Mononuclear cell (primary cell): Measurements from ENCODE around the gene DPP10. TPM values are rescaled to one million over a fixed set of nuclear protein-coding genes. Genes with fewer than 3 reads are reported as not detected.
"Not testable (repeated sequence)": the region's sequence is repeated elsewhere in the genome, so short reads cannot be mapped to it uniquely, and the experiment has no call there.

Experiments
- H3K27me3 ChIP-seq: 2 replicates; pipeline ENCODE4 v1.6.0; 2011; ENCODE audit warnings: low read length, control low read depth; ENCODE audit not compliant: insufficient read depth
- H3K4me1 ChIP-seq: 2 replicates; pipeline ENCODE4 v1.5.1; 2011; ENCODE audit warnings: mild to moderate bottlenecking, low read length, control low read depth; ENCODE audit not compliant: insufficient read depth
- H3K4me3 ChIP-seq: 2 replicates; pipeline ENCODE4 v1.5.1; 2011; ENCODE audit warnings: mild to moderate bottlenecking, low read length, moderate library complexity
- H3K9me3 ChIP-seq: 2 replicates; pipeline ENCODE4 v1.5.1; 2011; ENCODE audit warnings: low read depth, mild to moderate bottlenecking, control low read depth, low read length
- total RNA-seq: library from RNA; depleted of rRNA; stranded (reverse); fragments of >200 nt; gene quantifications from one replicate; pipeline ENCODE4 v1.2.3, GENCODE V29; 2012

Gene DPP10
- total RNA-seq, 1 donor: under 0.01 TPM

DNA sequence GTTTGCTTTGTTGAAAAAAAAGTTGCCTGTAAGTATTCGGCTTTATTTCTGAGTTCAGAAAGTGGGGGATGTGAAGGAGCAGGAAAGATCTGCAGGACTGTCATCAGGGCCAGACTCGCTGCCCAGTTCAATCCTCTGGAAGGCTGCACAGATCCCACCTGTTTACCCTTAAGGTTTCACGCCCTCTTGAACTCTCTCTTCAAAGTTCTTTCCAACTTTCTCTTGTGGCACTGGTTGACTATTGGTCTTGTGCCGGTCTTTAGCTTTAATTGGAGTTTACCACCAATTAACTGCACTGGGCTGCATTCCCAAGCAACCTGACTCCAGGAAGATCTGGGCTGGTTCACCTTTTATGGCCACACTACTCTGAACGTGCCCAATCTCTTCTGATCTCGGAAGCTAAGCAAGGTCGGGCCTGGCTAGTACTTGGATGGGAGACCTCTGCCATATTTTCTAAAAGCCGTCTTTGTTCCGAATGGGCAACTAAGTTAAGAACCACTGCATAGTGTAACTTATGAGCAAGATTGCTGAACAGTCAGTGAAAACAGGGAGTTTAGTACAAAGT is 495.0 kb downstream of the DPP10 start:
- no peaks in the 10 kb centered on the region for H3K4me1 ChIP-seq
- H3K9me3 ChIP-seq: no peaks in the 10 kb centered on the region
- no peak overlapping the region for H3K4me3 ChIP-seq
- no peaks in the 10 kb centered on the region for H3K27me3 ChIP-seq

DNA sequence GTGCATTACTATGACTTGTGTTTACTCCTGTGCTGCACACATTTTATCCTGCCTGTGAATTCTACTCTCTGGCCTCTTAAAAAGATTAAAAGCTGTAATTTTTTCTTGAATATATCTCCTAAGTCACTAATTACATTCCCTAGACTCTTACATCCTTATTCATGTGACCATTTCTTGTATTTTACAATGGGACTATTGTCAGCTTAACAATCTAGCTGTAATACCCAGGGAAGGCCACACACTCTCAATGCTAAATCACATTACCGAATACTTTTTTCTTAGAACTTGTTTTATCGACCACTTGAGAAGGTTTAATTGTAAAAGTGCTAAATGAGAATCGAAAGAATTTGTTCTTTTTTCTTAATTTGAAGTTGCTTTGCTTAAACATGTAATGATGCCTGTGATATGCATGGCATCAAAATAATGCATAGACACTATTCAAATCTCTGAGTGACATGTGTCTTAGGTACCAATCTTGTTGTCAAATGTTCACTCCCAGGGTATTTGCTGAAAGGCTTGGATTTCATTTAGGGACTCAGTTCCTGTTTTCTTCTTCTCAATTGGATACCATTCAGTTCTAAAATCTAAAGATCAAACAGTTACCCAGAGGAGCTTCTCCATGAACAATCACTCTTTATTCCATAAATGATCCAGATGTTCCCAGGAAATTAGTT is 498.5 kb downstream of the DPP10 start:
- Histone ChIP-seq H3K27me3 (no peaks in the 10 kb centered on the region), H3K4me1 (no peaks in the 10 kb centered on the region), H3K9me3 (no peaks in the 10 kb centered on the region), H3K4me3 (no peak overlapping the region)

GRCh38 chr2:114949228-114949804 is 506.9 kb downstream of the DPP10 start:
- H3K4me3 ChIP-seq: no peak overlapping the region
- H3K27me3 ChIP-seq: no peaks in the 10 kb centered on the region
- H3K9me3 ChIP-seq: no peaks in the 10 kb centered on the region
- no peaks in the 10 kb centered on the region for H3K4me1 ChIP-seq

GRCh38 chr2:114960389-114960788 is 517.9 kb downstream of the DPP10 start:
- H3K9me3 ChIP-seq: no peaks in the 10 kb centered on the region

DNA sequence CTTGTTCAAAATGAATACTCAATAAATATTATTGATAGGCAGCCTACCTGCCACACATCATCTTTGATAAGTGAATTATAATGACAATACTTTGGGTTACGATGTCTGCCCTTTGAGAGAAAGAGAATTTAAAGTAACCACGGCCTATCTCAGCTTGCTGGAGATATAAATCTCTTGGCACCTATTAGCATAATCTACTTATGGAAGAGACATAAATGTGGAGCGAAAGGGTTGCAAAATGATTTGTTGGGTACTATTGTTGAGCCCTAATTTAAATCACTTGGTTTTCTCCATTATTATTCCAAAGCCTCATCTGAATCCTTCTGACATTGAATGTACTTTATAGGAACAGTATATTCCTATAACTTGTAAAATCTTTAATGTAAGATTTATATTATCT is 520.1 kb downstream of the DPP10 start:
- Histone ChIP-seq H3K27me3 (no peaks in the 10 kb centered on the region), H3K4me1 (no peaks in the 10 kb centered on the region), H3K4me3 (no peak overlapping the region), H3K9me3 (no peaks in the 10 kb centered on the region)

More at GRCh38 chr2:114960389-114960788, 517.9 kb downstream of the DPP10 start:
- no peaks in the 10 kb centered on the region for H3K4me1 ChIP-seq
- H3K27me3 ChIP-seq: no peaks in the 10 kb centered on the region
- no peak overlapping the region for H3K4me3 ChIP-seq

- H3K4me1 ChIP-seq: no peaks in the 10 kb centered on the region
- no peaks in the 10 kb centered on the region for H3K9me3 ChIP-seq
- no peak overlapping the region for H3K4me3 ChIP-seq
- no peaks in the 10 kb centered on the region for H3K27me3 ChIP-seq
These were observed 526.4 kb downstream of the DPP10 start for GRCh38 chr2:114968748-114969400.

- not testable (repeated sequence) for H3K4me1 ChIP-seq, H3K27me3 ChIP-seq, H3K4me3 ChIP-seq, H3K9me3 ChIP-seq
These were observed 561.9 kb downstream of the DPP10 start for GRCh38 chr2:115004321-115004720.

- no peaks in the 10 kb centered on the region for H3K4me1 ChIP-seq
- H3K4me3 ChIP-seq: no peak overlapping the region
- H3K9me3 ChIP-seq: no peaks in the 10 kb centered on the region
- H3K27me3 ChIP-seq: no peaks in the 10 kb centered on the region
These were observed 569.3 kb downstream of the DPP10 start for GRCh38 chr2:115011721-115012120.

DNA sequence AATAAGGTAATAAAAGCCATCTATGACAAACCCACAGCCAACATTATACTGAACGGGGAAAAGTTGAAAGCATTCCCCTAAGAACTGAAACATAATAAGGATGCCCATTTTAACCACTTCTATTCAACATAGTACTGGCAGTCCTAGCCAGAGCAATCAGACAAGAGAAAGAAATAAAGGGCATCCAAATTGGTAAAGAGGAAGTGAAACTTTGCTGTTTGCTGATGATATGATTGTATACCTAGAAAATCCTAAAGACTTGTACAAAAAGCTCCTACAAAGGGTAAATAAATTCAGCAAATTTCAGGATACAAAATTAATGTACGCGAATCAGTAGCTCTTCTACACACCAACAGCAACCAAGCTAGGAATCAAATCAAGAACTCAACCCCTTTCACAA is 579.6 kb downstream of the DPP10 start:
- not testable (repeated sequence) for H3K27me3 ChIP-seq, H3K4me1 ChIP-seq, H3K4me3 ChIP-seq, H3K9me3 ChIP-seq

DNA sequence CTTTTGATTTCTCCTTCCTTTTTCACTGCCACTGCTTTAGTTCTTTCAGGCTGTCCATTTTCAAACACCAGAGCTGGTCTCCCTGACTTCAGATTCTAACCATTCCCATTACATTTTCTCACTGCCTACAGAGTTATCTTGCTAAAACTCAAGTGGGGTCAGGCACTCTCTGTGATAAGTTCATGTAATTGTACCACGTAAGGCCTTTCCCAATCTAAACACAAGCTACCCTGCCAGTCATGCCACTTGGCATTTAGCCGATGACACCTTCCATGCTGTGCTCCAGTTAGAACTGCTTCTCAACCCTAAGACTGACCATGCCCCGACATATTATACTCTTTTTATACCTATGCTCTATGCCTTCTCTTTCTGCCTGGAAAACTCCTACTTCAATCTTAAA is 592.4 kb downstream of the DPP10 start:
- Histone ChIP-seq H3K27me3 (no peaks in the 10 kb centered on the region), H3K9me3 (peaks cover 8% of the 10 kb centered on the region), H3K4me1 (no peaks in the 10 kb centered on the region), H3K4me3 (no peak overlapping the region)

DNA sequence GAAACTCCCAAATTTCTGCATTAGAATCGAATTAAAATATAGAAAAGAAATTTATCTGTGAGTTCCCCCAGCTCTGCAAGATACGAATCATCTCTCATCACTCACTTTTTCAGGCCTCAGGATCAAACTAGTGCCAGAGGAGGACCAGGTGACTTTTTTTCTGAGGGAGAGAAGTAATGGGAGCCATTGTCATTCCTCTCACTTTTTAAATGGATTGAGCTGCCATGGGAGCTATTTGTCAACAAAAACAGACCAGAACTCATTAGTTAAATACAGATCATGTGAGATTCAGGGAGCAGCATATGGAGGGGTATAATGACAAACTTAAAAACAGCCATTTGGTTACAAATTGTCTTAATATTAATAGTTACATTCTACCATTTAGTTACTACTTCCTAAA is 594.4 kb downstream of the DPP10 start:
- no peaks in the 10 kb centered on the region for H3K27me3 ChIP-seq
- H3K4me1 ChIP-seq: no peaks in the 10 kb centered on the region
- no peaks in the 10 kb centered on the region for H3K9me3 ChIP-seq
- H3K4me3 ChIP-seq: no peak overlapping the region

GRCh38 chr2:115057473-115057872 is 615.0 kb downstream of the DPP10 start:
- Histone ChIP-seq H3K4me1 (no peaks in the 10 kb centered on the region), H3K4me3 (no peak overlapping the region), H3K9me3 (no peaks in the 10 kb centered on the region), H3K27me3 (no peaks in the 10 kb centered on the region)

GRCh38 chr2:115070002-115070401 is 627.6 kb downstream of the DPP10 start:
- no peaks in the 10 kb centered on the region for H3K27me3 ChIP-seq
- no peaks in the 10 kb centered on the region for H3K4me1 ChIP-seq

DNA sequence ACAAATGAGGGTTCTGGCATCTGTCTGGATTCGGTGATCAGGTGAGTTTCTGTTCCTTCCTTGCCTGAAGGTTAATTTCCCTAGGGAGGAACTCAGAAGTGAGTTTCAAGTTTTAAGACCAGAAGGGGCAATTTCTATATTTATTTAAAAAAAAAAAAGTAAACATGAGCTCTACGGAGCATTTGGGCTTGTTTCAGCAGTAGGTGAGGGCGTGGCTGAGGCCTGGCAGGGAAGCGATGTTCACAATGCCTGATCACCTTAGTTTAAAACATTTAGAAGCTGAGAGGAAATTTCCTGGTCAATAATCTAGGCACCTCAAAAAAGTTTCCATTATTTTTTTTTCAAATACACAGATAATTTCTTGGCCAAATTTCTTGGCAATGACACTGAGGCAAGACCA is 629.1 kb downstream of the DPP10 start:
- Histone ChIP-seq H3K9me3 (no peaks in the 10 kb centered on the region), H3K4me3 (no peak overlapping the region), H3K27me3 (no peaks in the 10 kb centered on the region), H3K4me1 (no peaks in the 10 kb centered on the region)

More at GRCh38 chr2:115070002-115070401, 627.6 kb downstream of the DPP10 start:
- Histone ChIP-seq H3K4me3 (no peak overlapping the region), H3K9me3 (no peaks in the 10 kb centered on the region)

DNA sequence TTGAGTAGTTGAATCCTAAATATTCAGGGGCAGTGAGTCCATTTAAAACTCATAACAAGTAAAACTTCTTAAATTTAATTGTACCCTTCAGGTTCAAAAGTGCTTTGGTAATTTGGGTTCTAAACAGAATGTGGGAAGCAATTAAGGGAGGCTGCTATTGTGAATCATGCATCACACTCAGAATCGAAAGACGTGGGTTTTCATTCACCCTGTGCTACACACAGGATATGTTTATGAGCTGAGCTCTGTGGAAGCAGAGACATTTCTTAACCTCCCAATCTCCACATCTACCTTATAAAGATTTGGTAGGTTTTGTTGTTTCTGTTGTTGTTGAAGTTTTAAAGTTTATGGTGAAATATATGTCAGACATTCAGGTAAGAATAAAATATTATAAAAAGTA is 633.4 kb downstream of the DPP10 start:
- Histone ChIP-seq H3K27me3 (no peaks in the 10 kb centered on the region), H3K4me3 (no peak overlapping the region), H3K9me3 (no peaks in the 10 kb centered on the region), H3K4me1 (no peaks in the 10 kb centered on the region)
